Measurements from ENCODE around the gene BOK.

BOK gene

GRCh38 chr2:241530571-241530970 lies 28.0 kb upstream of the BOK start:
- Histone ChIP-seq H3K79me2 (ENCODE audit: insufficient read depth, low read length) (no peaks in the 10 kb centered on the region), H3K4me2 (ENCODE audit: low read depth, low read length, poor library complexity, severe bottlenecking) (no peak overlapping the region), H3K9ac (ENCODE audit: low read depth, low read length, poor library complexity, severe bottlenecking) (no peak overlapping the region), H3K4me1 (ENCODE audit: insufficient read depth, low read length, poor library complexity, severe bottlenecking) (no peaks in the 10 kb centered on the region), H2AFZ (ENCODE audit: low read length) (no peak overlapping the region), H3K9me2 (replicated peaks; ENCODE audit: low read depth, low read length) (no peaks in the 10 kb centered on the region), H3K4me3 (ENCODE audit: low read length, poor library complexity, severe bottlenecking) (no peak overlapping the region), H3K36me3 (ENCODE audit: insufficient read depth, low read length) (no peaks in the 10 kb centered on the region), H3K9me3 (ENCODE audit: insufficient read depth, low read depth, low read length) (peaks cover 4% of the 10 kb centered on the region; the same call in 1 of the 2 replicates), H3F3A (ENCODE audit: low read depth) (no peaks in the 10 kb centered on the region), H4K20me1 (ENCODE audit: insufficient read depth, low read length, poor library complexity, severe bottlenecking) (no peaks in the 10 kb centered on the region), H3K27me3 (ENCODE audit: insufficient read depth, low read length, poor library complexity, severe bottlenecking) (no peaks in the 10 kb centered on the region)
- TF ChIP-seq EZH2phosphoT487 (IDR thresholded peaks at IDR 0.05; ENCODE audit: borderline replicate concordance) (no peak), CTCF (conservative IDR thresholded peaks at IDR 0.05; ENCODE audit: low read length) (no peak)

GRCh38 chr2:241531161-241531722 lies 27.3 kb upstream of the BOK start:
- TF ChIP-seq CTCF (conservative IDR thresholded peaks at IDR 0.05; ENCODE audit: low read length) (no peak), EZH2phosphoT487 (IDR thresholded peaks at IDR 0.05; ENCODE audit: borderline replicate concordance) (no peak)
- Histone ChIP-seq H3K9ac (ENCODE audit: low read depth, low read length, poor library complexity, severe bottlenecking) (no peak overlapping the region), H3K27me3 (ENCODE audit: insufficient read depth, low read length, poor library complexity, severe bottlenecking) (no peaks in the 10 kb centered on the region), H3K9me3 (ENCODE audit: insufficient read depth, low read depth, low read length) (peaks cover 4% of the 10 kb centered on the region; the same call in 1 of the 2 replicates), H3K4me2 (ENCODE audit: low read depth, low read length, poor library complexity, severe bottlenecking) (no peak overlapping the region), H2AFZ (ENCODE audit: low read length) (no peak overlapping the region), H3K4me3 (ENCODE audit: low read length, poor library complexity, severe bottlenecking) (no peak overlapping the region), H3K9me2 (replicated peaks; ENCODE audit: low read depth, low read length) (no peaks in the 10 kb centered on the region), H3K36me3 (ENCODE audit: insufficient read depth, low read length) (no peaks in the 10 kb centered on the region), H4K20me1 (ENCODE audit: insufficient read depth, low read length, poor library complexity, severe bottlenecking) (no peaks in the 10 kb centered on the region), H3K4me1 (ENCODE audit: insufficient read depth, low read length, poor library complexity, severe bottlenecking) (no peaks in the 10 kb centered on the region), H3F3A (ENCODE audit: low read depth) (no peaks in the 10 kb centered on the region), H3K79me2 (ENCODE audit: insufficient read depth, low read length) (no peaks in the 10 kb centered on the region)

GRCh38 chr2:241532168-241532567 lies 26.4 kb upstream of the BOK start:
- Histone ChIP-seq H3K27me3 (ENCODE audit: insufficient read depth, low read length, poor library complexity, severe bottlenecking) (no peaks in the 10 kb centered on the region), H3K9me2 (replicated peaks; ENCODE audit: low read depth, low read length) (no peaks in the 10 kb centered on the region), H3K4me2 (ENCODE audit: low read depth, low read length, poor library complexity, severe bottlenecking) (no peak overlapping the region), H3K4me1 (ENCODE audit: insufficient read depth, low read length, poor library complexity, severe bottlenecking) (no peaks in the 10 kb centered on the region), H3K36me3 (ENCODE audit: insufficient read depth, low read length) (no peaks in the 10 kb centered on the region), H3K9ac (ENCODE audit: low read depth, low read length, poor library complexity, severe bottlenecking) (no peak overlapping the region), H3F3A (ENCODE audit: low read depth) (no peaks in the 10 kb centered on the region), H3K9me3 (ENCODE audit: insufficient read depth, low read depth, low read length) (peaks cover 4% of the 10 kb centered on the region; the same call in 1 of the 2 replicates), H3K79me2 (ENCODE audit: insufficient read depth, low read length) (no peaks in the 10 kb centered on the region), H3K4me3 (ENCODE audit: low read length, poor library complexity, severe bottlenecking) (no peak overlapping the region), H2AFZ (ENCODE audit: low read length) (no peak overlapping the region), H4K20me1 (ENCODE audit: insufficient read depth, low read length, poor library complexity, severe bottlenecking) (no peaks in the 10 kb centered on the region)
- TF ChIP-seq EZH2phosphoT487 (IDR thresholded peaks at IDR 0.05; ENCODE audit: borderline replicate concordance), result no peak
- no peak for TF ChIP-seq CTCF (conservative IDR thresholded peaks at IDR 0.05; ENCODE audit: low read length)
